Mucosa of descending colon (tissue), 3 donors: ENCODE measurements around the gene BCAT1. TPM values are rescaled to one million over a fixed set of nuclear protein-coding genes. Genes with fewer than 3 reads are reported as not detected.

Experiments
- ATAC-seq: fragments of 200-7000 bp; cut with Tn5 transposase; one replicate; pipeline ENCODE4 v1.9.1; 2020; ENCODE audit warnings: mild to moderate bottlenecking, moderate library complexity
- DNase-seq, 3 donors: peaks; one replicate each; pipeline ENCODE4 v3.0.0-alpha.2; 2020
- H3K36me3 ChIP-seq: fragments of 200-600 bp; one replicate; pipeline ENCODE4 v1.8.0; 2021; ENCODE audit warnings: low read depth, mild to moderate bottlenecking
- H3K4me1 ChIP-seq: fragments of 200-600 bp; one replicate; pipeline ENCODE4 v1.8.0; 2021; ENCODE audit warnings: low read depth, mild to moderate bottlenecking
- H3K4me3 ChIP-seq: fragments of 200-600 bp; one replicate; pipeline ENCODE4 v1.8.0; 2021; ENCODE audit warnings: mild to moderate bottlenecking
- H3K9me3 ChIP-seq: fragments of 200-600 bp; one replicate; pipeline ENCODE4 v1.8.0; 2021; ENCODE audit warnings: mild to moderate bottlenecking
- CTCF ChIP-seq: fragments of 200-600 bp; IDR thresholded peaks from one replicate; pipeline ENCODE4 v1.8.0; 2022; ENCODE audit warnings: antibody characterized with exemption, mild to moderate bottlenecking
- intact Hi-C, 2 donors: fragments of 100-400 bp; cut with DNase I in 1 of 2; cut with micrococcal nuclease in 1 of 2; formaldehyde crosslinking; loops; one replicate each; pipeline versions ENCODE4 v1.11.0 to v1.11.1; 2022; cut with DNase I, micrococcal nuclease
- total RNA-seq, 3 donors: library from RNA; stranded (reverse); fragmentation: NEBNext Ultra II Directional in 2 of 3; extraction: Animal tissue kit (Norgen Biotek cat#: 25700) in 2 of 3; gene quantifications; one replicate each; pipeline versions ENCODE4 v1.2.1 to v1.2.4, GENCODE V29; 2021 to 2023
- donor health status: DM: no; HTN: no; CAD: no; lungs with moderate emphysema.
- donor health status: DM: no; HTN: no; CAD: no.
- donor health status: DM: no; HTN: yes; CAD: no.

Gene BCAT1
- total RNA-seq, 3 donors from 2014 or later: 5.3 to 19.7 (median 11.1) TPM

GRCh38 chr12:24979329-24979728 is 30.4 kb upstream of the BCAT1 start:
- ATAC-seq (peak; percentile 21), DNase-seq (no peak)
- Histone ChIP-seq H3K4me1 (no peaks in the 10 kb centered on the region), H3K36me3 (no peaks in the 10 kb centered on the region), H3K4me3 (no peak overlapping the region), H3K9me3 (peaks cover 4% of the 10 kb centered on the region)
- intact Hi-C loops: no loop called here
- no peak for TF ChIP-seq CTCF

- no peak for ATAC-seq
- intact Hi-C loops: no loop called here
- Histone ChIP-seq H3K36me3 (no peaks in the 10 kb centered on the region), H3K4me3 (no peak overlapping the region), H3K4me1 (no peaks in the 10 kb centered on the region), H3K9me3 (no peaks in the 10 kb centered on the region)
- no peak for TF ChIP-seq CTCF
- DNase-seq: no peak
These were observed 28.8 kb upstream of the BCAT1 start for GRCh38 chr12:24977711-24978110.

GRCh38 chr12:24977060-24977459 is 28.2 kb upstream of the BCAT1 start:
- no peaks in the 10 kb centered on the region for H3K36me3 ChIP-seq
- H3K4me1 ChIP-seq: no peaks in the 10 kb centered on the region
- intact Hi-C loops: no loop called here
- TF ChIP-seq CTCF: no peak
- no peak for ATAC-seq
- H3K9me3 ChIP-seq: no peaks in the 10 kb centered on the region
- no peak for DNase-seq
- H3K4me3 ChIP-seq: no peak overlapping the region

- intact Hi-C loops: no loop called here
- H3K4me1 ChIP-seq: no peaks in the 10 kb centered on the region
- no peak for DNase-seq
- no peak for TF ChIP-seq CTCF
- H3K36me3 ChIP-seq: no peaks in the 10 kb centered on the region
- no peak overlapping the region for H3K4me3 ChIP-seq
- ATAC-seq: no peak
- no peaks in the 10 kb centered on the region for H3K9me3 ChIP-seq
These were observed 26.5 kb upstream of the BCAT1 start for GRCh38 chr12:24975425-24975824.

- no peak overlapping the region for H3K4me3 ChIP-seq
- no peak for TF ChIP-seq CTCF
- no peak for DNase-seq
- no peaks in the 10 kb centered on the region for H3K4me1 ChIP-seq
- no peak for ATAC-seq
- no peaks in the 10 kb centered on the region for H3K9me3 ChIP-seq
- no peaks in the 10 kb centered on the region for H3K36me3 ChIP-seq
- intact Hi-C loops: no loop called here
These were observed 25.3 kb upstream of the BCAT1 start for GRCh38 chr12:24974216-24974615.

- intact Hi-C loops: no loop called here
- H3K9me3 ChIP-seq: no peaks in the 10 kb centered on the region
- TF ChIP-seq CTCF: no peak
- ATAC-seq (no peak), DNase-seq (no peak)
- H3K4me1 ChIP-seq: no peaks in the 10 kb centered on the region
- no peak overlapping the region for H3K4me3 ChIP-seq
- no peaks in the 10 kb centered on the region for H3K36me3 ChIP-seq
These were observed 23.2 kb upstream of the BCAT1 start for GRCh38 chr12:24972078-24972477.
